ENCODE measurements around the gene F5. TPM values are rescaled to one million over a fixed set of nuclear protein-coding genes. Genes with fewer than 3 reads are reported as not detected.
"Not testable (repeated sequence)": the region's sequence is repeated elsewhere in the genome, so short reads cannot be mapped to it uniquely, and the experiment has no call there.

The F5 gene
- total and polyA plus RNA-seq, 7 donors: under 0.01 to 1.0 (median 0.54) TPM; not detected in 2

DNA sequence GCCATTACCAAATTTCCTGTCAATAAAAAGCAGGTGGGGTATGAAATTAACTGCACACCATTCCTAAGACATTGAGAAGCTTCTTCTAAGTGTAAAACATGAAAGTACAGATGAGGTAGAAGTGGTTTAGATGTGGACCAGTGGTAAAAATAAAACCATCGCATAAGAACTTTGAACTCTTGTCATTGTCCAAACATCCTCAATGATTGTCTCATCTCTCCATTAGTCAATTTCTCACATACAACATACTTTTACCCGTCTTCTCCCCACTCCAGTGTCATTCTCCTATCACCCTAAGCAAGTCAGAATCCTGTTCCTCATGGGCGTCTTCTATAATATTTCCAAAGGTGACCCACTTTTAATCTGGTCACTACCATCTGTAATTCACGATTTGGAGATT lies 76.2 kb downstream of the F5 start:
- Histone ChIP-seq H3K4me1 (peaks cover 0 to 20% (median 12%) of the 10 kb centered on the region in 4 donors), H3K9me3 (no peaks in the 10 kb centered on the region), H3K4me3 (no peak overlapping the region), H3K27ac (peak overlapping the region in 1 of 4 donors; percentile 68), H3K27me3 (no peaks in the 10 kb centered on the region), H3K36me3 (no peaks in the 10 kb centered on the region)
- no peak for TF ChIP-seq EP300 (IDR thresholded peaks at IDR 0.05)
- TF ChIP-seq POLR2AphosphoS5 (IDR thresholded peaks at IDR 0.05): no peak
- no peak for TF ChIP-seq CTCF (IDR thresholded peaks at IDR 0.05)
- no peak for TF ChIP-seq POLR2A (IDR thresholded peaks at IDR 0.05)
- intact Hi-C loops (cut with DNase I): loop anchor here (2.0 kb wide), 1 partner anchor 23 kb away; no protein-coding TSS in a partner anchor
- DNase-seq: no peak
- WGBS, 2 donors: 79 to 86% methylated on average over 4 of the region's 4 CpGs

GRCh38 chr1:169509354-169509753 lies 76.9 kb downstream of the F5 start:
- no peaks in the 10 kb centered on the region for H3K36me3 ChIP-seq
- peak overlapping the region in 1 of 4 donors; percentile 15 for H3K27ac ChIP-seq
- intact Hi-C loops (cut with DNase I): no loop called here
- 92 to 98% methylated on average over 1 of the region's 1 CpG for WGBS, 2 donors
- peaks cover 0 to 20% (median 12%) of the 10 kb centered on the region in 4 donors for H3K4me1 ChIP-seq
- no peak overlapping the region for H3K4me3 ChIP-seq
- H3K27me3 ChIP-seq: no peaks in the 10 kb centered on the region
- DNase-seq: no peak
- TF ChIP-seq EP300 (IDR thresholded peaks at IDR 0.05) (no peak), POLR2AphosphoS5 (IDR thresholded peaks at IDR 0.05) (no peak), CTCF (IDR thresholded peaks at IDR 0.05) (no peak), POLR2A (IDR thresholded peaks at IDR 0.05) (no peak)
- H3K9me3 ChIP-seq: no peaks in the 10 kb centered on the region

DNA sequence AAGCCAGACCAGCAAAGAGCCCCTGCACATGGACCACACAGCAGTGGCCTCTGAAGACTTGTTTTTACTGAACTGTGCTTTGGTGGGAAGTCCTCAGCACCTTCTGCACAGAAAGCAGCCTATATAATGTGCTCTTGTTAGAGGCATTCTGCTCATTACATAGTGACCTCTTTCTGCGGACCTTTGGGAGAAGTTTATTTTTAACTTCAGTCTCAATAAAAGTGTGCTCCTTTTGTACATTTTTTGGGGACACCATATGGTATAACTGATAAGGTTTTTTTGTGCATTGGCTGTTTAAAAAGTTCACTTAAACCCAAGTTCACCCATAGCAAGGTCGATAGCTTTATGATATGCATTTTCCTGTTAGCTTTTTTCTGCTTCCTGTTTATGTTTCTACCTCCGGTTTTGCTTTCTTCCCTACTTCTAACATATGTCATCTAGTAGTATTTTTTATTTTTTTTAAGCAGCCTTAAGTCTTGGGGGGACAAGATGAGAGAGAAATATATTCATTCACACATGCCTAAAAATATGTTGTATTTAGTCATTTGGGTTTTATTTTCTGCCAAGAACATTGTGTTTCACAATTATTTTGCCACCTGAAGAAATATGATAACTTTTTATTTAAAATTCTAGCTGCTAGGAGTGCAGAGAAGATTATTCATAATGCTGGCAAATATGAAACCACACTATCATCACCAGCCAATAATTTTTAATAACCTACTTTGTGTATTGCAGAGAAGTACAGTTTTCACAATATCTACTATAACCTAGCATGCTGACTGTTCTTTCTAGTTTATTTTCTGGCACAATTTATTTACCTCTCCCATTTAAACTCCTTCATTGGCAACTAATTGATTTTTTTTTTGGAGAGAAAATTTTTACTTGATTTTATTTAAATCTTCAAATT lies 77.6 kb downstream of the F5 start:
- peak overlapping the region in 2 of 4 donors; percentile 15 to 30 for H3K27ac ChIP-seq
- WGBS, 2 donors: 5 to 12% methylated on average over 3 of the region's 3 CpGs
- intact Hi-C loops (cut with DNase I): no loop called here

GRCh38 chr1:169507413-169507812 lies 78.9 kb downstream of the F5 start:
- TF ChIP-seq CTCF (IDR thresholded peaks at IDR 0.05): no peak
- no peak for TF ChIP-seq POLR2A (IDR thresholded peaks at IDR 0.05)
- no peak for TF ChIP-seq POLR2AphosphoS5 (IDR thresholded peaks at IDR 0.05)
- no peak for TF ChIP-seq EP300 (IDR thresholded peaks at IDR 0.05)
- Histone ChIP-seq H3K9me3 (no peaks in the 10 kb centered on the region), H3K27ac (no peak overlapping the region), H3K27me3 (no peaks in the 10 kb centered on the region), H3K4me3 (no peak overlapping the region), H3K4me1 (peaks cover 0 to 17% (median 12%) of the 10 kb centered on the region in 4 donors), H3K36me3 (no peaks in the 10 kb centered on the region)
- WGBS, 2 donors: 20 to 68% methylated on average over 2 of the region's 2 CpGs
- intact Hi-C loops (cut with DNase I): no loop called here
- DNase-seq: no peak

More for the DNA sequence above, 77.6 kb downstream of the F5 start:
- DNase-seq: no peak
- H3K4me1 ChIP-seq: peaks cover 0 to 20% (median 12%) of the 10 kb centered on the region in 4 donors
- no peaks in the 10 kb centered on the region for H3K27me3 ChIP-seq
- H3K4me3 ChIP-seq: no peak overlapping the region
- H3K36me3 ChIP-seq: no peaks in the 10 kb centered on the region
- no peaks in the 10 kb centered on the region for H3K9me3 ChIP-seq
- TF ChIP-seq POLR2AphosphoS5 (IDR thresholded peaks at IDR 0.05): peak in 1 of 4 donors; percentile 6
- TF ChIP-seq POLR2A (IDR thresholded peaks at IDR 0.05): no peak

GRCh38 chr1:169503601-169504000 lies 82.7 kb downstream of the F5 start:
- H3K27ac ChIP-seq; DNase-seq; intact Hi-C loops (cut with DNase I); H3K27me3 ChIP-seq; H3K9me3 ChIP-seq; H3K4me1 ChIP-seq; H3K36me3 ChIP-seq; H3K4me3 ChIP-seq: not testable (repeated sequence)
- 96 to 97% methylated on average over 2 of the region's 2 CpGs for WGBS, 2 donors

All from sigmoid colon (tissue), 7 donors.